ENCODE measurements around the gene TREH.

TREH gene

GRCh38 chr11:118645066-118645715 lies 34.3 kb downstream of the TREH start:
- no peak for DNase-seq

GRCh38 chr11:118644496-118644895 lies 35.0 kb downstream of the TREH start:
- no peak for DNase-seq

- DNase-seq = no peak
Measured at GRCh38 chr11:118643995-118644345, 35.5 kb downstream of the TREH start.

GRCh38 chr11:118643142-118643994 lies 36.1 kb downstream of the TREH start:
- no peak for DNase-seq

GRCh38 chr11:118641397-118642019 lies 37.9 kb downstream of the TREH start:
- DNase-seq = no peak

GRCh38 chr11:118640332-118641154 lies 38.9 kb downstream of the TREH start:
- DNase-seq = no peak

- DNase-seq = no peak
Measured at GRCh38 chr11:118639899-118640298, 39.6 kb downstream of the TREH start.

GRCh38 chr11:118638726-118639125 lies 40.7 kb downstream of the TREH start:
- no peak for DNase-seq

GRCh38 chr11:118636569-118637290 lies 42.7 kb downstream of the TREH start:
- no peak for DNase-seq

GRCh38 chr11:118635642-118636041 lies 43.8 kb downstream of the TREH start:
- no peak for DNase-seq

- DNase-seq = no peak
Measured at GRCh38 chr11:118635237-118635591, 44.2 kb downstream of the TREH start.

- DNase-seq = no peak
Measured at GRCh38 chr11:118634431-118635236, 44.8 kb downstream of the TREH start.

- no peak for DNase-seq
Measured at GRCh38 chr11:118633979-118634378, 45.5 kb downstream of the TREH start.

GRCh38 chr11:118633319-118633690 lies 46.1 kb downstream of the TREH start:
- DNase-seq = no peak

- DNase-seq = no peak
Measured at GRCh38 chr11:118632577-118633318, 46.7 kb downstream of the TREH start.

- no peak for DNase-seq
Measured at GRCh38 chr11:118631142-118631909, 48.1 kb downstream of the TREH start.

- no peak for DNase-seq
Measured at GRCh38 chr11:118629761-118630661, 49.4 kb downstream of the TREH start.

GRCh38 chr11:118628861-118629549 lies 50.4 kb downstream of the TREH start:
- no peak for DNase-seq
